HG02623 (cell line): ENCODE measurements around the gene PID1.

Experiments used
- ATAC-seq: cut with Tn5 transposase; IDR thresholded peaks from one replicate; pipeline ENCODE4 v1.9.1; 2021; ENCODE audit warnings: moderate library complexity; ENCODE audit not compliant: unreplicated experiment

PID1 gene

GRCh38 chr2:229173825-229174359 is 97.2 kb downstream of the PID1 start:
- no peak for ATAC-seq

DNA sequence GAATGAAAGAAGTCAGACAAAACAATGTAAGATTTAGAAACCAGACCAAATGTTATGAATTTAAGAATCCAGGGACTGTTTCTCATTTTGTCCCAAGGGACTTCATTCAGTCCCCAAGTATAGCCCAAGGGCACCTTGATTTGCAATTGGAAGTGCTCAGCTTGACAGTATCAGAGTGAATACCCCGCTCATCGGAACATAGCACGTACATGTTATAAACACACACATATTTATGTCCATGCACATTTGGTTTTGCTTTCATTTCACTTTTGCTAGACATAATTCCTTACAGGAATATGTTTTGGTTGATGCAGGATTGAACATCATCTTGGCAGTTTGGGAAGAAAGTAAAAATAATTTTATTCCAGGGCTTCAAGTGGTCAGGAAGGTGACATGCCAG is 100.2 kb downstream of the PID1 start:
- no peak for ATAC-seq

DNA sequence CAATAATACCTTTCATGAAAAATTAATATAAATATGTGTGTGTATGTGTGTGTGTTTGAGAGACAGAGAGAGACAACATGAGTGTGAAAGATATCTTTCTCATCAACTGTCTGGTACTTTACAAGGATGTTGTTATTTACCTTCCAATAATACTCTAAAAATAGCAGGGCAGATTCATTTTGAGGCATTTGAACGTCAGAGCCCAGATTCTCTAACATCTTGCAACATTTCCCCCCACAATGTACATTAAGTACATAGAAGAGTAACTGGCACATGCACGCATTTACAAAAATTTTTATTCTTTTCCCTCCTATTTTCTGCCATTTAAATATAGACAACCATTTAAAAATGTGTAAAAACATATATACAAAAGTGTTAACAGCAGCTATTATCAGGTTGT is 100.9 kb downstream of the PID1 start:
- ATAC-seq = no peak

DNA sequence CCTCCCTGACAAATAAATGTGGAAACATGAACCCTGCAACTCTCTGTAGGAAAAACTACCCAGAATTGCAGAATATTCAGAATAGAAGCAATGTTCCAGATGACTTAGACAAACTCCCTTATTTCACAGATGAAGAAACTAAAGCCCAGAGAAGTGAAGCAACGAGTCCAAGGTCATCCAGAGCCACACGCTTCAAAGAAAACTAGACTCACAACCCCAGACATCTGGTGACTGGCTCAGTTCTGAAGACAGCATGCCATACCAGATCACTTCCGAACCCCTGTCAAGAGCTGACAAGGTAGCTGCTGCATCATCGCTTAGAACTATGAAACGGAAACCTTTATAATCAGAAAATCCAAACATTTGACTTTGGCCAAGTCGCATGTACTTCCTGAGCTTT is 101.3 kb downstream of the PID1 start:
- ATAC-seq = no peak

DNA sequence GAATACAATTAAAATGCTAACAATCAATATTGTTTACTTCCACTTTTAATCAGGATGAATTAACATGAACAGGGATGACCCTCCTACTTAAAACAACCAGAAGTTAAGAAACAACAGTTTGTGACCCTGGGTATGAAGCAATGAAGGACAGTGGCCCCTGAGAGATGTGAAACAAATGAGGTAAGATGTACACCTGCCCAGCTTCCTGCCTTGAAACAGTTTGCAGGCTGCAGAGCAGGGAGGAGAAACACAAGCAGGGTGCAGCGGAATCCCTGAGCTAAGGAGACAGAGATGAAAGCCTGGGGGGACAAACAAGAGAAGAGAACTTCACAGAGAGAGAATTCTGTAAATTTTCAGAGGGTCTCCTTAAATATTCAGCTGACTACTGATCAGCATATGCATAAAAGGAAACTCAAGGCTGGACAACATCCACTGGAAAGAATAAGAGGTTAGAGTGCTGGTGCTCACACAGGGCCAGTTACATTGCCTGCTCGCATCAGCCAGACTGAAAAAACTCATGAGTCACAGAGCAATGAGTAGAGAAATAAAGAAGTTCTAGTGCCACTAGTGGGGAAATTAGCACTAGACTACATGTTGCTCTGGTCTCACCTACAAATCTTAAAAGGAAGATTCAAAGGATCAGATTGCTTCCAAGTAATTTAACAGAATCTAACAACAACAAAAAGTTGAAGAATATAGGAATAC is 106.4 kb downstream of the PID1 start:
- ATAC-seq = no peak

GRCh38 chr2:229163893-229164292 is 107.2 kb downstream of the PID1 start:
- ATAC-seq = no peak

- ATAC-seq = no peak
Measured at GRCh38 chr2:229162015-229162414, 109.1 kb downstream of the PID1 start.

DNA sequence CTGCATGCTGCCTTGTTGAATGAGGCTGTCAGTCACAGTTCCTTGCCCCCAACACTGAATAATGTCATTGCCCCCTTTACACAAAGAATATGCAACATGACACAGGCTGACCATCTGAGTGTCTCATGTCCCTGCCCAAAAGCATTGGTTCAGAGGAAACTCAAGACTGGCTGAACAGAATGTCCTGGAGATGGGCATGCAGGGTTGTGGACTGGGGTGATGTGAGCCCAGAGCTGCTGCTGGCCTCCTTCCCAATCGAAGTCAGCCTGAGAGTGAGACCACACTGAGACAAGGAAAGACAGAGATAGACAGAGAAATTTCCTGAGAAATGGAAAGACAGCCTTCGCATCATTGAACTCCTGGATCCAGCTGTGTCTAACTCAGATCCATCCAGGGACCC is 110.1 kb downstream of the PID1 start:
- no peak for ATAC-seq

GRCh38 chr2:229160180-229160579 is 110.9 kb downstream of the PID1 start:
- ATAC-seq = no peak

- ATAC-seq = no peak
Measured at GRCh38 chr2:229159405-229159804, 111.7 kb downstream of the PID1 start.

DNA sequence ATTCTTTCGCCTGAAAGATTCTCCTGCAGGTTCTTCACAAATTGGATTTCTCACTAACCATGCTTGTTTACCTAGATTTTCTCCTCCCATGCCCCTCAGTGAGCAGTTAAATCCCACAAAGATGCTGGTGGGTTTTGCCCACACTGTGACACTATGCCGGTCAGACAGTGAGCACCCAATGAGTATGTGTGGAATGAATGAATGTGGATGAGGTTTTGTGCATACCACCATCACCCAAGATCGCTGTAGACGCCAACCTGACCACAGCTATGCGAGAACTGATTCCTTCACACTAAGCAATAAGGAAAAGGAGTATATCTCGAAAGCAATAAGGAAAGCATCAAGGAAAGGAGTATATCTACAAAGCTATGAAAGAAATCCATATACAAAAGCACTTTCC is 116.7 kb downstream of the PID1 start:
- no peak for ATAC-seq

GRCh38 chr2:229153951-229154350 is 117.1 kb downstream of the PID1 start:
- no peak for ATAC-seq

- no peak for ATAC-seq
Measured at GRCh38 chr2:229153267-229153666, 117.8 kb downstream of the PID1 start.

DNA sequence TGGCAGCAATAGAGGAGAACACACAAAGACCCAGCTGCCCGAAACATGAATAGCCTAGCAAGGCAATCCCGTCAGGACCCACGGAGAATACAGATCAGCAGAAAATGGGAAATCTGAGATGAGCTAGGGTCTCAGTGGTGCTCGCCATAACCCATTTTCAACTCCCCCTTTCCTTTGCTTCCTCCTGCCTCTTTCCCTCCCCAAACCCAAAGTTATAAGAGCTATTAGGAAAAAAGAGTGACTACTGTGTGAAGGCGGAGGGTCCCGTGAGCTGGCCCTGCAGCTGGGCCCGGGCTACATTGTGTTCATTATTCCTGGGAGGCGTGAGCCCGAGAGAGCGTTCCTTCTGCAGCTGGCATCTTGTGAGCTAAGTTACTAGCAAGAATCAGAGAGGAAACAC is 118.4 kb downstream of the PID1 start:
- no peak for ATAC-seq

DNA sequence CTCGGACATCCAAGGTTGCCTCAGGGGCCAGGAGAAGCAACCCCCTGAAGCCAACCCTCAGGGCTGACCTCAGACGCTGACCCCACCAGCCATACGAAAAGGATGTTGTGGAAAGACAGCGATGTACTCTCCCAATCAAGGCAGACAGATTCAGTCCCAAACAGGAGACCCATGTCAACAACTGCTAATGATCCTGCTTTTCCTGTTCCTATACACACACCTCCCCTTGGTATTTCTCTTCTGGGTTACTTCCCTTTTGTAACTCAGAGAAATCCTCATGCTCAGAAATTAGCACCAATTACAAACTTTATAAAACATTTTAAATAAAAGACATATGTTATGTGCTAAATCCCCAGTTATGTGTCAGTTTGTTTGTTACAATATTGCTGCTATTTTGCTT is 120.8 kb downstream of the PID1 start:
- ATAC-seq = no peak

- no peak for ATAC-seq
Measured at GRCh38 chr2:229141424-229142025, 129.6 kb downstream of the PID1 start.

GRCh38 chr2:229137639-229138038 is 133.4 kb downstream of the PID1 start:
- no peak for ATAC-seq

GRCh38 chr2:229137066-229137465 is 134.0 kb downstream of the PID1 start:
- ATAC-seq = no peak

GRCh38 chr2:229133155-229133772 is 137.8 kb downstream of the PID1 start:
- no peak for ATAC-seq

DNA sequence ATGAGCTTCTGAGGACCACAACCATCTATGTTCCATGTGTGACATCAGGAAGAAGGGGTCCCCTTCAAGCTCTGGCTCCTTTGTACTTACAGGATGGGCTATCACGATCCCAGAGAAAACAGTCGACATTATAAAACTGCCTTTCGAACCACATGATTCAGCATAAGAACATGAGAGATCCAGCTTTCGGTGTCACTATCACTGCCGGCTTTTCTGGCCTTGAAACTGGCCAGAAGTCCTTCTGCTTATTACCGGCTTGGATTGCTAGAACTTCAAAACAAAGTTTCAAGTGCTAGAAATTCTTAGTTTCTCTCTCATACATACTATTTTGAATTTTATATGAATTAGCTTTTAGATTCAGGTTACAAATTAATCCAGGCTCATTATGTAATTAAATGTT is 138.9 kb downstream of the PID1 start:
- ATAC-seq = no peak

DNA sequence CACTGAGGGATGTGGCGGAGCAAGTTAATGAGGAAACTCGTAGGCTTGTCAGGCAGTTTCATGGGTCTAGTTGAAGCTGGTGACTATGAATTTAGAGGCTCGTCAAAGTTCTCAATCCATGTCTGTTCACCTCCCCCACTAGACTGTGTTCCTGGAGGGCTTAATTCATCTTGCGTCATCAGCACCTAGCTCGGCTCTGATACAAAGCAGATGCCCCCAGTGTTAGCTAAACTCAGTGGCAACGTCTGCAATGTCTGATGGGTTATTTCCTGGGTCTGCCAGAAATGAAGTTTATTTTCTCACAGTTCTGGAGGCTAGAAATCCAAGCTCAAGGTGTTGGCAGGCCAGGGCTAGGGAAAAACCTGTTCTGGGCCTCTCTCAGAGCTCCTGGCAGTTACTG is 140.6 kb downstream of the PID1 start:
- ATAC-seq = no peak

- no peak for ATAC-seq
Measured at GRCh38 chr2:229129738-229130371, 141.2 kb downstream of the PID1 start.
